BLaER1 (cell line): Measurements from ENCODE around the gene NTNG1.

Source experiments
- H3K27ac ChIP-seq: shearing (Covaris generic); formaldehyde crosslinking; 2 replicates; pipeline ENCODE4 v1.8.1; 2022
- H3K27me3 ChIP-seq: shearing (Covaris generic); formaldehyde crosslinking; 2 replicates; pipeline ENCODE4 v1.8.1; 2022
- H3K36me3 ChIP-seq: shearing (Covaris generic); formaldehyde crosslinking; 2 replicates; pipeline ENCODE4 v1.8.1; 2022
- H3K4me1 ChIP-seq: shearing (Covaris generic); formaldehyde crosslinking; 2 replicates; pipeline ENCODE4 v1.8.1; 2022
- H3K4me2 ChIP-seq: shearing (Covaris generic); formaldehyde crosslinking; 2 replicates; pipeline ENCODE4 v1.8.1; 2022
- H3K4me3 ChIP-seq: shearing (Covaris generic); formaldehyde crosslinking; 2 replicates; pipeline ENCODE4 v1.8.1; 2022
- H3K9ac ChIP-seq: shearing (Covaris generic); formaldehyde crosslinking; 2 replicates; pipeline ENCODE4 v1.8.1; 2022
- H3K9me3 ChIP-seq: shearing (Covaris generic); formaldehyde crosslinking; 2 replicates; pipeline ENCODE4 v1.8.1; 2022
- H4K20me1 ChIP-seq: shearing (Covaris generic); formaldehyde crosslinking; 2 replicates; pipeline ENCODE4 v1.8.1; 2022
- Cebpa-rat ChIP-seq: shearing (Covaris generic); IDR thresholded peaks from 2 replicates; pipeline ENCODE4 v1.8.1; 2022

Gene NTNG1

DNA sequence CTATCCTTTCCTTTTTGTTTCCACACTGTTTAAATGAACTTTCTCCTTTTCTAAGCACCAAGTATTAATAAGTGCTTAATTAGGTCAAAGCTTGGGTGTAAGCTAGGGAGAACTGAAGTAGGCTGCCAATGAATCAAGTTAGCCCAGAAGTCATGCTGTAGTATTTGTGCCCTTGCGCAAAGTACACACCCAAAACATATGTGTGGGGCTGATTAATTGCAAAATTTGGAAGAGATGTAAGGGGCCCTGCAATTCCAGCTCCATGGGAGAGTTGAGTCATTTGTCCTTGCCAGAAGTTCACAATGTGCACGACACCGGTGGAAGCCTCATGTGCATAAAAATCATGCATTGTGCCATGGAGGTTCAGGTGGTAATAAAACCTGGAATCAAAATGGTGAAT, 18.6 kb upstream of the NTNG1 start:
- H3K9ac ChIP-seq = no peak overlapping the region
- no peak for TF ChIP-seq Cebpa-rat
- no peaks in the 10 kb centered on the region for H3K27me3 ChIP-seq
- no peak overlapping the region for H3K4me2 ChIP-seq
- H3K27ac ChIP-seq = no peak overlapping the region
- no peaks in the 10 kb centered on the region for H3K4me1 ChIP-seq
- H3K36me3 ChIP-seq = no peaks in the 10 kb centered on the region
- no peak overlapping the region for H3K4me3 ChIP-seq
- H4K20me1 ChIP-seq = no peaks in the 10 kb centered on the region
- H3K9me3 ChIP-seq = no peaks in the 10 kb centered on the region

DNA sequence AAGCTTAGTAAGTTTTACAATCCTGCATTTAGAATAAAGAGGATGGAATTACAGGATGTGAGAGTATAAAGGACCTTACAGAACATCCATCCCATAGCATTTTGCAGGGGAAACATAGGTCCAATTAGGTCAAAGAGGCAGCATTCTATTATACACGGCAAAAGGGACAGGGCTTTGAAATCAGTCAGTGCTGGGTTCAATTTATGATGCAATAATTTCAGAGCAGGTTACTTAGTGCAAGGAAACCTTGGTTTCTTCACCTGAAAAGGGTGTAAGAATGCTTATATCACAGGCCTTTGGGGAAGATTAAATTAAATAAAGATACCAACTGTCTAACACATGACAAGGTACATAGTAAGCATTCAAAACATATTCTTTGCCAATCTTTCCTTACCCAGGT, 17.1 kb upstream of the NTNG1 start:
- Histone ChIP-seq H3K27ac (no peak overlapping the region), H4K20me1 (no peaks in the 10 kb centered on the region), H3K9ac (no peak overlapping the region), H3K36me3 (no peaks in the 10 kb centered on the region), H3K4me2 (no peak overlapping the region), H3K27me3 (no peaks in the 10 kb centered on the region), H3K4me3 (no peak overlapping the region), H3K9me3 (no peaks in the 10 kb centered on the region), H3K4me1 (no peaks in the 10 kb centered on the region)
- no peak for TF ChIP-seq Cebpa-rat

DNA sequence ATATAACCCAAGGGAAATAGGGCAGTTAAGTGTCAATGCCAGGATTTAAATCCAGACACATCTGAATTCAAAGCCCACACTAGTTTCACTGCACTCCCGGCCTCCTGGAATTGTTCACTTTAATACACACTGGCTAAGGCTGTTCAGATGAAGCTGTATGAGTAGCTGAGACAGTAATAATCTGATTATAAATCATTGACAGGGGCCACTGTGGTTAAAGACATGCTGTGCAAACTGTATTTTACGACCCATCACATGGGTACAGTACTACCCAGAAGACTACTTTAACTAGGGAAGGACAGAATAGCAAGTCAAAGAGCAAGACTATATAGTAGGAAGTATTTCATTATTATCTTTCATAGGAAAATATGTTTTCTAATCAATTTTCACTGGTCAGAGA, 16.1 kb upstream of the NTNG1 start:
- no peaks in the 10 kb centered on the region for H3K27me3 ChIP-seq
- H3K4me3 ChIP-seq = no peak overlapping the region
- no peaks in the 10 kb centered on the region for H3K9me3 ChIP-seq
- no peaks in the 10 kb centered on the region for H3K4me1 ChIP-seq
- no peak for TF ChIP-seq Cebpa-rat
- no peaks in the 10 kb centered on the region for H4K20me1 ChIP-seq
- H3K27ac ChIP-seq = no peak overlapping the region
- no peak overlapping the region for H3K4me2 ChIP-seq
- no peaks in the 10 kb centered on the region for H3K36me3 ChIP-seq
- H3K9ac ChIP-seq = no peak overlapping the region

DNA sequence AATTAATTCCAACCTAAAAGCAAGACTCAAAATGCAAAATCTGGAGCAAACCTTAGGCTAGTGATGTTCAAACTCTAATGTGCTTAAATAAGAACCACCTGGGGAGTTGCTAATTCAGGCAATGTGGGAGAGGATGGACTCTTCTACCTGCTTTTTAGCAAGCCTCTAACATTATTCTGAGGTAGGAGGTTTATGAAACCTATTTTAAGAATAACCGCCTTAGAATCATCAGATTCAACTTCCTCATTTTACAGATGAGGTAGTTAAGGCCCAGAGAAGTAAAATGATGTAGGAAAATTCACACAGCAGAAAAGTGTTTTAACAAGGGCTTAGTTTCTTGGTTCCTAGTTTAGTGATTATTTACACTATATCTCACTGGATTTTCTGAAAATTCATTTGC, 8.6 kb upstream of the NTNG1 start:
- H3K4me3 ChIP-seq = no peak overlapping the region
- H3K36me3 ChIP-seq = no peaks in the 10 kb centered on the region
- no peak overlapping the region for H3K4me2 ChIP-seq
- no peaks in the 10 kb centered on the region for H3K9me3 ChIP-seq
- TF ChIP-seq Cebpa-rat = no peak
- H3K27ac ChIP-seq = no peak overlapping the region
- H3K9ac ChIP-seq = no peak overlapping the region
- H4K20me1 ChIP-seq = no peaks in the 10 kb centered on the region
- H3K27me3 ChIP-seq = no peaks in the 10 kb centered on the region
- no peaks in the 10 kb centered on the region for H3K4me1 ChIP-seq

DNA sequence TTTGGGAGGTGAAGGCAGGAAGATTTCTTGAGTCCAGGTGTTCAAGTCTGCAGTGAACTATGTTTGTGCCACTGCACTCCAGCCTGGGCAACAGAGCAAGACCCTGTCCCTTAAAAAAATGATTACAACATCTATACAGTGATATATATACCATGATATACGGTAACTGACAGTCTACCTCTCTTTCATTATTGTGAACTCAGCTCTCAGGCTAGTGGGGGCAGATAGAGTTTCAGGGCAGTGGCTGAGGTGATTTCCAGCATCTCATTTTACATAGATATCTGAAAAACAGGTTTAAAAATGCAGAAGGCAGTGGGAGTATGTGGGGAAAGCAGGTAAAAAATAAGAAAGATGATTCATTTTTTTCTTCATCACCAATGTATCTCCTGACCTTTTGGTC, 8.1 kb upstream of the NTNG1 start:
- no peak overlapping the region for H3K4me3 ChIP-seq
- H3K4me2 ChIP-seq = no peak overlapping the region

DNA sequence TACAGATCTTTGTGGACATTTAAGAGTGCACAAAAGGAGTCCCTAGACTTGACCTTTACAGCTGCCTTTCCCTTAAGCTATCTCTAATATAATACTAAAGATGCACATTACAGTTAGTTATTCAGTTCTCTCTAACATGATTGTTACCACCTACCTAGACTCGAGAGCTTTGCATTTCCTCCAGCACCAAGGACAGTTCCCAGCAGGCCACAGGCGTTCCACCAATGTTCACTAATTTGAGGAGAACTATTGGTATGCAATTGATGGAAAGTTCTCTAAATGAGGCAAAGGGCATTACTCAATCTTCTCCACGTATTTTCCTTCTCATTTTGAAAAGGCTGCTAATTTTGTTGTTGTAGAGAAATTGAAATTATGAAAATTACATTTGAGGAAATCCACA, 5.4 kb upstream of the NTNG1 start:
- Histone ChIP-seq H3K4me1 (peaks cover 6% of the 10 kb centered on the region), H3K36me3 (no peaks in the 10 kb centered on the region), H3K27me3 (peaks cover 23% of the 10 kb centered on the region), H3K27ac (no peak overlapping the region), H3K4me3 (no peak overlapping the region), H4K20me1 (peaks cover 2% of the 10 kb centered on the region; the same call in 1 of the 2 replicates), H3K9me3 (no peaks in the 10 kb centered on the region), H3K4me2 (no peak overlapping the region), H3K9ac (no peak overlapping the region)
- TF ChIP-seq Cebpa-rat = no peak

More for the DNA sequence above, 8.1 kb upstream of the NTNG1 start:
- Histone ChIP-seq H3K27me3 (no peaks in the 10 kb centered on the region), H3K9me3 (no peaks in the 10 kb centered on the region), H3K36me3 (no peaks in the 10 kb centered on the region), H4K20me1 (no peaks in the 10 kb centered on the region), H3K27ac (no peak overlapping the region), H3K9ac (no peak overlapping the region), H3K4me1 (no peaks in the 10 kb centered on the region)
- TF ChIP-seq Cebpa-rat = no peak

DNA sequence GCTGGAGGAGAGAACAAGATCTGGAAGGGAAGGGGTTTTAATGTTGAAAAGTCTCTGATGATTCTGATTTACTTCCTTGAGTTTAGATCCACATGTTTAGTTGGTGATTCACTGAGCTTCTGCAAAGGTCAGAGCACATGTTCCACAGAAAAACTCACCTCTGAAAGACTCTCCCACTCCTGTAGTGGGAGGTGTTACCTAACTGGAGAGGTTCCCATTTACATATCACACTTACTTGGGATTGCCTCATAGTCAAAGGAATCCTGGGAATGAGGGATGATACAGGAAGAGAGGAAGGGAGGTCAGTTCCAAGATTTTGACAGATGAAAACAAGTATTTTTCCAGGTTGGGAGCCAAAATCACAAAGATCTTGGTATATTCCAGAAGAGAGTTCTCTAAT, 2.7 kb upstream of the NTNG1 start:
- peaks cover 18% of the 10 kb centered on the region for H3K4me1 ChIP-seq
- peaks cover 8% of the 10 kb centered on the region; the same call in 1 of the 2 replicates for H4K20me1 ChIP-seq
- no peaks in the 10 kb centered on the region for H3K9me3 ChIP-seq
- H3K27ac ChIP-seq = no peak overlapping the region
- no peak overlapping the region for H3K9ac ChIP-seq
- no peak overlapping the region for H3K4me2 ChIP-seq
- no peak for TF ChIP-seq Cebpa-rat
- no peaks in the 10 kb centered on the region for H3K36me3 ChIP-seq
- H3K4me3 ChIP-seq = no peak overlapping the region
- peaks cover 43% of the 10 kb centered on the region for H3K27me3 ChIP-seq

DNA sequence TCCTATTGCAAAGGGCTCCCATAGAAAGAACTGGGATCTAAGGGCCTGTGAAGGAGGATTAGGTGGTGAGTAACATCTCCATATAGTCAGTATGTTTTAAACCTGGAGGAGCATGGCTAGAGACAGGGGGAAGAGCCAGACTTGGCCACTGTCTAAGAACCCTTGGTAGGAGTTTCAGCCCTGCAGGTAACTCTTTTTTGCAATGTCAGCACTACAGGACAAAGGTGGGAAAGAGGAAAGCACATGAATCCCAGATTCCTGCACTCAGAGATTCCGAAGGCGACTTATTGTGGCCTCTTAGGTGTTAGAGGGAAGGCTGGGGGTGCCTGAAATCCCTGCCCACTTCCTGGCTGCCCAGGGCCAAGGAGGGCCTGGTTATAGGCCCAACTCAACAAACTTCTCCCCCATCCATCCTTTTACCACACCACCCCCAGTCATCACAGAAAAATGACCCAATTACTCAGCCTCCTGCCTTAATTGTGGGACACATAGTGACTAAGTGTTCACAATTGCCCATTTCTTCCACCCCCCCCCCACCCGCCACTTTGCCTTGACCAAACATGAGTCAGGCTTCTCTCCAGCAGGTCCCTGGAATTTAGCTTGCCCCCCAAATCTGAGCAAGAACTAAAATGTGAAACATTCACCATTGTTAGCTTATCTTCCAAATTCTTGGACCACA, 1.9 kb upstream of the NTNG1 start:
- H3K36me3 ChIP-seq = no peaks in the 10 kb centered on the region
- peaks cover 8% of the 10 kb centered on the region; the same call in 1 of the 2 replicates for H4K20me1 ChIP-seq
- no peak overlapping the region for H3K9ac ChIP-seq
- no peak for TF ChIP-seq Cebpa-rat
- H3K4me3 ChIP-seq = no peak overlapping the region
- H3K4me2 ChIP-seq = no peak overlapping the region
- H3K9me3 ChIP-seq = no peaks in the 10 kb centered on the region
- peaks cover 18% of the 10 kb centered on the region for H3K4me1 ChIP-seq
- H3K27me3 ChIP-seq = peaks cover 43% of the 10 kb centered on the region
- H3K27ac ChIP-seq = no peak overlapping the region

DNA sequence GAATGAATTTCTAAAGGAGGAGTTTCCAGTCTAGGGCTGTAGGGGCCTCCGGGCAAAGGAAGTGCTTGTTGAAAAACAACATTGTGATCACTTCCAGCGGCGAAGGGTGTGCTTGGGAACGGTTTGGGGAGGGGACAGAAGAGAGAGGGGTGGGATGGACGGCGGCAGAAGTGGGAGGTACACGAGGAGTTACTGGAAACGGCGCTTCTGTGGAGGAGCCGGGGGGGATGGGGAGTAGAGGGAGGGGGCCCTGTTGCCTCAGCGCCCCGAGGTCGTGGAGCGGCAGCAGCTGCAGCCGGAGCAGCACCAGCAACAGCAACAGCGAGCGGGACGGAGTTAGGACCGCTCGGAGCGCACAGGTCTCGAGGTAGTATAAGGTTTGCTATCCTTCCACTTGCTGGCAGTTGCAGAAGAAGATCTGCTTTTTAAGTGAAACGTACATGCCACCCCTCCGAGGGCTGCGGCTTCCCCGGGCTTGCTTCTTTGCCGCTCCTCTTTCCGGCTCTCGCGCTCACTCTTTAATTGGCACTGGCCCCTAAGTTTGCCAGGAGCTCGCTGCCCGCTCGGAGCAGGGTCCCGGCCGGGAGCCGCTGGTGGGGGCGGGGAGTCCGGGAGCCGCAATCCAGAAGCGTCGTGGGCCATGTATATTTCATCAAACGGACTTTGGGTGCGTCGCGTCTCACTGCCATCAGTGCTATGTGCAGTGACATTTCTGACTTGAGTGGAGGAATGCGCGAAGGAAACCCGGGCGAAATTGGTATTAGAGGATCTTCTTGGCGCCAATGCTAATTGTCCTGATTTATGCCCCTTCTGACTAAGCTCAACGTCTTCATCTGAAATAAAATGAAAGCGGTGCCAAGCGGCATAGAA, 771 bp upstream of the NTNG1 start:
- no peak overlapping the region for H3K9ac ChIP-seq
- peaks cover 43% of the 10 kb centered on the region for H3K27me3 ChIP-seq
- TF ChIP-seq Cebpa-rat = no peak
- no peak overlapping the region for H3K27ac ChIP-seq
- peak overlapping the region; percentile 99 for H3K4me2 ChIP-seq
- H3K9me3 ChIP-seq = no peaks in the 10 kb centered on the region
- peaks cover 18% of the 10 kb centered on the region for H3K4me1 ChIP-seq
- H3K36me3 ChIP-seq = no peaks in the 10 kb centered on the region
- peaks cover 8% of the 10 kb centered on the region; the same call in 1 of the 2 replicates for H4K20me1 ChIP-seq
- peak overlapping the region; percentile 70 for H3K4me3 ChIP-seq

DNA sequence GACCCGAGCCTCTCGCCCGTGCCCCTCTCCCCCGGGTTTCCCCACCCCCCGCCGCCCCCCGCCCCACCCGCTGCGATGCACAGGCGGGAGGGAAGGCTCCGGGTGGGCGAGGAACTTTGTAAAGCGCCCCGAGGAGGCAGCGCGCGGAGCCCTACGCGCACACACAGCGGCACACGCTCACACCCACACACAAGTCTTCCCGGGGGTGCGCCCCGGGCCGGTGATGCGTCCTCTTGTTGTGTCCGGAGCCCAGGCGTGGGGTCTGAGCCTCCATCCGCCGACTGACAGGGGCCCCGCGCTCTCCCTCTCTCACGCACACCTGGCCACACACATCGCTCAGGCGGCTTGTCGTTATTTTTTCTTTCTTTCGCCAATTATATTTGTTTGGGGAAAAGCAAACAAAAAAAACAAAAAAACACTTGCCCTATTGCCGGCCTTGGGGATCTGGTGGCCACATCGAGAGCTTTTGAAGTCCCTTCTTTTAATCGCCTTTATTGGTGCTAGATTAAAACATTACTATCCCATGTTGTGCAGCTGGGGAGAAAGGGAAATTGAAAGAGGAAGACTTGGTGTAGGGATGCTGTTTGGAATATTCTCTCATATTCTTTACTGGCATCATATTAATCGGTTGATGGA, 770 bp downstream of the NTNG1 start:
- no peak for TF ChIP-seq Cebpa-rat
- Histone ChIP-seq H3K36me3 (no peaks in the 10 kb centered on the region), H3K9me3 (no peaks in the 10 kb centered on the region), H3K9ac (no peak overlapping the region), H4K20me1 (peaks cover 8% of the 10 kb centered on the region; the same call in 1 of the 2 replicates), H3K27ac (no peak overlapping the region), H3K4me1 (peaks cover 18% of the 10 kb centered on the region), H3K4me3 (peak overlapping the region; percentile 70), H3K4me2 (peak overlapping the region; percentile 99), H3K27me3 (peaks cover 43% of the 10 kb centered on the region)
